RPMI8226 (cell line): ENCODE data around the gene TMCO4.

Experiments
- DNase-seq: peaks from one replicate; pipeline ENCODE4 v3.0.0-alpha.2; 2015

Gene TMCO4

DNA sequence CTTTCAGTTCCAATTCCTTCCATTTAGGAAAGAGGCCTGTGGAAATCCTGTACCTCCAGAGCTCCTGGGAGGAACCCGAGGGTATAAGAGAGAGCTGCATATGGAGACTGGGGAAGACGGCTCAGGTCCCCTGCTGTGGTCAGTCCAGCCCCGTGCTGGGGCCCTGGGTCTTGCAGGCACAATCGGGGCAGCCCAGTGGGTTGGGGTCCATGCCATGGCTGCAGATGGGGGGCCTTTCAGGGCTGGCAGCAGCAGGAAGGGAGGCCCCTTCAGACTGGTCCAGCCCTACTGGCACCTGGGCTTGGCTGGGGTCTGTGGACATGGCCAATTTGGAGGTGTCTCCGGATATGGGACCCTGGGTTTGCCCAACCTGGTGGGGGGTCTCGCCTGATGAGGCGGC lies 116.8 kb downstream of the TMCO4 start:
- DNase-seq = no peak

DNA sequence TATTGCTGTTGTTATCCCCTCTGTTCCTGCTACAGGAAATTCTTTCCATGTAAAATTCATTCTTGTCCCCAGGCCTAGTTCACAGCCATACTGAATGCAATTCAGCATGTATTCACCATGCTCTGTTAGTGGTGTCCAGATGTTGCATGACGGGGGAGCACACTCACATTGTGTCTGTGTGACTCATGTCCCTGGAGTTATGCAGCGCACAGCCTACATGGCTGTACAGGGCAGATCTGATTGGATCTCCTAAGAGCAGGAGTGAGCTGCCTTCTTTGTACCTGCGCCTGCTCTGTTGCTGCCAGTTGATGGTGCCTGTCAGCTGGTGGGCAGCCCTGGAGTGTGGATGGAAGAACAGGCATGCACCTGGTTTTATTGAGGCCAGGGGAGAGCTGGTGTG lies 117.5 kb downstream of the TMCO4 start:
- no peak for DNase-seq

DNA sequence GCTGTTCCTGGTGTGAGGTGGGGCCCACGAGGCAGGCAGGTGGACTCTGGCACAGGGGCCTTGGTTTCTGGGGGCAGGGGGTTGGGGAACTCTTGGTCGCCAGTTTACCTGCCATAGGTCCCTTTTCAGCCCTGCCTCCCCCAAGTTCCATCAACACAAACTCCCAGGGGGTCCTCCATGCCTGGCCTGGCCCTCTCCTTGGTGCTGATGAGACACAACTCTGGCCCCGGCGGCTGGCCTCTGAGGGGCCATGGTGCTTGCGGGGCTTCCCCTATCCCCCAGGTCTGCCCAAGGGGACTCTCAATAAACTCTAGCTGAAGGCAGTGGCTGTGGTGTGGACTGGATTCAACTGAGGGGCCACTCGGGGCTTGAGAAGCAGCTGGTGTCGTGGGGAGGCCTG lies 119.1 kb downstream of the TMCO4 start:
- no peak for DNase-seq

DNA sequence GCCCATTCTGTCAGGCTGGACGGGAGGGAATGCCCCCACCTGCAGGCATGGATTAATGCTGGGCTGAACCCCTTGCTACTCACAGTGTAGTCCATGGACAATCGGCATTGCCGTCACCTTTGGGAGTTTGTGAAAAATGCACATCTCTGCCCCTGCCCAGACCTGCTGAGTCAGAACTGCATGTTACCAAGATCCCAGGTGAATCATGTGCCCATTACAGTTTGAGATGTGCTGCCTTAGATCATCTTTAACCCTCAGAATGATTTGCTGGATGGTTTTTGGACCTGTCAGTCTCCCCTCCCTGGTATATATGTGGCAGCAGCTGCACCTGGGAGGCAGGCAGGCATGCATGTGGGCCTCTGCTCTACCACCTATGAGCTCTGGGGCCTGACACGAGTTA lies 120.0 kb downstream of the TMCO4 start:
- no peak for DNase-seq

DNA sequence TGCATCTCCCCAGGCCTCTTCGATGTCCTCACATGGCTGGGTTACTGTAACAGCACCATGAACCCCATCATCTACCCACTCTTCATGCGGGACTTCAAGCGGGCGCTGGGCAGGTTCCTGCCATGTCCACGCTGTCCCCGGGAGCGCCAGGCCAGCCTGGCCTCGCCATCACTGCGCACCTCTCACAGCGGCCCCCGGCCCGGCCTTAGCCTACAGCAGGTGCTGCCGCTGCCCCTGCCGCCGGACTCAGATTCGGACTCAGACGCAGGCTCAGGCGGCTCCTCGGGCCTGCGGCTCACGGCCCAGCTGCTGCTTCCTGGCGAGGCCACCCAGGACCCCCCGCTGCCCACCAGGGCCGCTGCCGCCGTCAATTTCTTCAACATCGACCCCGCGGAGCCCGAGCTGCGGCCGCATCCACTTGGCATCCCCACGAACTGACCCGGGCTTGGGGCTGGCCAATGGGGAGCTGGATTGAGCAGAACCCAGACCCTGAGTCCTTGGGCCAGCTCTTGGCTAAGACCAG lies 120.7 kb downstream of the TMCO4 start:
- DNase-seq = no peak

DNA sequence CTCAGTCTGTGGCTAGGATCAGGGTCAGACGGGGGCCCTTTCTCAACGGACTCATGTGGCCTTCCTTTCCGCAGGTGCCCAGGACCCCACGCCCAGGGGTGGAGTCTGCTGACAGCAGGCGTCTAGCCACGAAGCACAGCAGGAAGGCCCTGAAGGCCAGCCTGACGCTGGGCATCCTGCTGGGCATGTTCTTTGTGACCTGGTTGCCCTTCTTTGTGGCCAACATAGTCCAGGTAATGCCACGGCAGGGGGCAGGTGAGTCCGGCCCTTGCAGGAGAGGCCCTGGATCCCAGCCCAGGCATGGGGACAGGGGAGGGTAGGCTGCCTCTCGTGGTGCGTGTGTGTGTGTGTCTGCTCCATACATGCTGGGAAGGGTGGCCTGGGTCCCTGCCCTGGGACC lies 121.2 kb downstream of the TMCO4 start:
- DNase-seq = no peak

DNA sequence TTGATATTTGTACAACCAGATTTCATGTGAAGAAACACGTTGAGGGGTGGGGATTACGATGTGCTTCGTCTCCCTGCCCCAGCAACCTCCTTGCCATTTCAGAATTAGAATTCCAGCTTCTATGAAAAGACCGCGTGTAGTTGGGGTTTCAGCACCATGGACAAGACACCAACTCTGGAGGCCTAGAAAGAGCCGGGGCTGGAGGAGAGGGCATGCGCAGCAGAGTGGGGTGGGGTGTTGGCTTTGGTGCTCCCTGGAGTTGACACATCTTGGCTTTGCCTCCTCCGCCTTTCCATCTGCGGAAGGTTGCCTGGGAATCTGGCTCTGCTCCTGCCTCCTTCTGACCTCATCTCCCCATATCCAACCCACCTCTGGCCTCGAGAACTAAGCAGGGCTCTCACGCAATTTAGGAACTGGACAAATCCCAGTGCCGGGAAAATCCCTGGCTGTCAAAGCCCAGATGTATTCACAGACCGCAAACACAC lies 123.2 kb downstream of the TMCO4 start:
- peak; percentile 65 for DNase-seq

DNA sequence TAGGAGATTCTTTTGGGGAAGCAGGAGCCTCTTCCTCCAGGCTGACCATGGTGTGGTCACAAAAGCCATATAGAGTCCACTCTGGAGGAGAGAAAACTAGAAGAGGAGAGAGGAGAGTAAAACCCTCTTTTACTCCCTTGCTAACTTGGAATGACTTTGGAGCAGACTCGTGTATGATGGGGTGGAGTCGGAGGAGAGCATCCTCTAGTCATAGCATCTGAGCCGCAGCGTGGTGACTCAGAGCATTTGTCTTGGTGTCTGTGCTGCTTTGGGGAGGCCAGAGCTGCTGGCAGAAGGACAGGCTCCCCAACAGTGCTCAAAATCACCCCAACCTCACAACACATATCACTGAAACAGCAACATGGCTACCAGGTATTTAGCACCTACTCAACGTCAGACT lies 123.9 kb downstream of the TMCO4 start:
- no peak for DNase-seq

DNA sequence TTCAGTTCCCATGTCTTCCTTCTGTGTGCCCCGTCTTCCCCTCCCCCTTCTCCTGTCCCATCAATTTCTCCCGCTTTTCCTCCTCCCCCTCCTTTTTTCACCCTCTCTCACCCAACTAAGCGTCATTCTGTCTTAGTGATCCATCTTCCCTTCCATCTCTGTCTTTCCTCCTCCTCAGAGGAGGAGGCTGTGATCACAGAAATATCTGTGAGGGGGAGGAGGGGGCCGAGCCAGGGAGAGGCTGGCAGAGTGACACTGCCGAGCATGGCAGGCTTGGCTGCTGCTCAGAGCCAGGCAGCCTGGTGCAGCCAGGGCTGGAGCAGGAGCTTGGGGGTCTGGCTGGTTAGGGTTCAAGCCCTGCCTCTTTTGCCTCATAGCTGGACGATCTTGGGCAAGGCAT lies 127.5 kb downstream of the TMCO4 start:
- DNase-seq = no peak

DNA sequence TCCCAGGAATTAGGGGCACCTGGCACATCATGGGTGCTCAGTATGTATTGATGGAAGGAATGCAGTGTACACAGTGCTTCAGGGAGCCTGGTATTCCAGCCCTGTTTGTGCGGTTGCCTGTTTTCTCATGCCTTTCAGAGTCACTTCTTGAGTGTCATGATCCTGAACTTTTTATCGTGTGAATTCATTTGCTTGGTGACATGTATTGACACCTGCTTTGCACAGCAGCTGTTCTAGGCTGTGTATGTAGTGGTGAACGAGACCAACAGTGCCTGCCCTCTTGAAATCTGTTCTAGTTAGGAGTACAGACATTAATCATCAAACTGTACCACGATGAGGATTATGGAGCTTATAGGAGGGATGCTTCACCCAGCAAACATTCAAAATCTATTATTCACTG lies 128.9 kb downstream of the TMCO4 start:
- DNase-seq = no peak

DNA sequence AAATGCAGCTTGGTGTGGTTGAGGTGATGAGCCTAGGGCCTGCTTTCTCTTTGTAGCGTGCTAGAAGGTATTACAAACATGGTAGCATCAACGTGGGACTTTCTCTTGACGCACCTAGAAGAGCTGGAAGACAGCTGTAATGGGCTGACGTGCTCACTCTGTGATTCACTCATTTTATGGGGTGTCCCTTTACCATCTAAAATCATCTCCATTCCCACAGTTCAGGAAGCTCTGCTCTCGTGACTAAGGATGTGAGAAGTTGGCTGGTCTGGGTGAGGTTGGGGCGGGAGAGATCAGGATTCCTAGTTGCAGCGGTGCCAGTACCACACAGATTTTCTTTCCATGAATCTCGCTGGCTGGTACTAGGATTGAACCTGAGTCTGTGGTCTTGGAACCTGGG lies 130.8 kb downstream of the TMCO4 start:
- no peak for DNase-seq

DNA sequence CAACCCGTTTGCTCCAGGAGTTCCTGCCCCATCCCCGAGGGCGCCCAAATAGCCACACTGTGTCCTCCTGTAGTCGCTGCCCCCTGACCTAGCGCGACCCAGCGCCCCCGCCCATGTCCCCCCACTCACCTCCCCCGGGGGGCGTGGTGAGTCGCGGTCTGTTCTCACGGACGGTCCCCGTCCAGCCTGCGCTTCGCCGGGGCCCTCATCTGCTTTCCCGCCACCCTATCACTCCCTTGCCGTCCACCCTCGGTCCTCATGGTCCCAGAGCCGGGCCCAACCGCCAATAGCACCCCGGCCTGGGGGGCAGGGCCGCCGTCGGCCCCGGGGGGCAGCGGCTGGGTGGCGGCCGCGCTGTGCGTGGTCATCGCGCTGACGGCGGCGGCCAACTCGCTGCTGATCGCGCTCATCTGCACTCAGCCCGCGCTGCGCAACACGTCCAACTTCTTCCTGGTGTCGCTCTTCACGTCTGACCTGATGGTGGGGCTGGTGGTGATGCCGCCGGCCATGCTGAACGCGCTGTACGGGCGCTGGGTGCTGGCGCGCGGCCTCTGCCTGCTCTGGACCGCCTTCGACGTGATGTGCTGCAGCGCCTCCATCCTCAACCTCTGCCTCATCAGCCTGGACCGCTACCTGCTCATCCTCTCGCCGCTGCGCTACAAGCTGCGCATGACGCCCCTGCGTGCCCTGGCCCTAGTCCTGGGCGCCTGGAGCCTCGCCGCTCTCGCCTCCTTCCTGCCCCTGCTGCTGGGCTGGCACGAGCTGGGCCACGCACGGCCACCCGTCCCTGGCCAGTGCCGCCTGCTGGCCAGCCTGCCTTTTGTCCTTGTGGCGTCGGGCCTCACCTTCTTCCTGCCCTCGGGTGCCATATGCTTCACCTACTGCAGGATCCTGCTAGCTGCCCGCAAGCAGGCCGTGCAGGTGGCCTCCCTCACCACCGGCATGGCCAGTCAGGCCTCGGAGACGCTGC lies 133.9 kb downstream of the TMCO4 start:
- no peak for DNase-seq

DNA sequence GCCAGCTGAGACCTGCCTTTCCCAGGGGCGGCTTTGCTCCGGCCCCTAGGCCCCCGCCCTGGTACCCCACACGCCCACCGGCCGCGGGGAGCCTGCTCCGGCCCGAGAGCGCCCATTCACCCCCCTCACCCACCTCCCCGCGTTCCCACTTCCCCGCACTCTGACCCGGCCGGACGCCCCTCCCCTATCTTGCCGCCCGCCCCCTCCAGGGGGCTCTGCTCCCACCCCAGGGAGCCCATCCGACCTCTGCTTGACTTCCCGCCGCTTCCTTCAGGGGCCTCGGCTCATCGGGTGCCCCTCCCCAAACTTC lies 134.6 kb downstream of the TMCO4 start:
- no peak for DNase-seq

DNA sequence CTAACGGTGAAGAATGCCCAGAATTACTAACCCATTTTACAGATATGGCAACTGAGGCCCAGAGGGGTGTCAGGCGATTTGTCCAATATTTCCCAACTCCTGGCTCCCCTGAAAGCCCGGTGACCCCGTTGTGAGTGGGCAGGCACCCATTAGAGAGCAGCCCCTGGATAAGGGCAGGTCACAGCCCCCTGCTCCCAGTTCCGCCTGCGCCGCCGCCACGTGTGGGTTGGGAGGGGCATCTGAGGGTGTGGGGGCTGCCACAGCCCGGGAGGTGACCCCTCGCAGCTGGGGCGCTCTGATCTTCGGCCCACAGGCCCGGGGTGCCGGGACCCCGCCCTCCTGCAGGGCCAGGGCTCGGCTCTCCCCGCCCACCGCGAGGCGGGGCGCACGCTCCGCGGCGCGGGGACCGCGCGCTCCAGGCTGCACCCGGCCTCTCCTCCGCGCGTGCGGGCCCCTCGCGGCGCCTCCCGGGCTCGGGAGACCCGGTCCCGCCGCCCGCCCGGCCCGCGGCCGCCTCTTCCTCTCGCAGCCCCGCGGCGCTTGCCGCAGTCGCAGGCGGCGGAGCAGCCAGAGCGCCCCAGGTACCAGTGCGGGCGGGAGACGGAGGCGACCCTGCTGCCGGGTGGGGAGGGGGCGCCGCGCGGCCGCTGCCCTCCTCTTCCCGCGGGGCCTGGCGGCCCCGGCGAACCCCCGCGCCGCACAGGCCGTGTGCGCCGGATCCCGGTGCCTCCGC lies 135.1 kb downstream of the TMCO4 start, which contains the start of gene HTR6:
TSS of gene HTR6 (plus strand) at position 423 of the 733 bp plus-strand sequence. CDS start 879 bp downstream, outside the sequence.
- DNase-seq = peak; percentile 35

DNA sequence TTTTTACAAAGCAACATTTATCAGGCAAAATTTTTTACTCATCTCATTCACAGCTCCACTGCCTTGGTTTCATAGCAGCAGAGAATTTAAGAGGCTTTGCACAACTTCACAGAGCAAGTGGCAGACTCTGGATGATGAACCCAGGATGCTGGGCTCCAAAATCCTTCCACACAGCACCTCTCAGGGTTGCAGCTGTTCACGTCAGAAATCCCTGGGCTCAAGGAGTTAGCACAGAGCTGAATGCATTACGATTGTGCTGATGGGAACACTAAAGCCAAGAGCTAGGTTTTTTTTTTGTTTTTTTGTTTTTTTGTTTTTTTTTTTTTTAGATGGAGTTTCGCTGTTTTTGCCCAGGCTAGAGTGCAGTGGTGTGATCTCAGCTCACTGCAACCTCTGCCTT lies 137.4 kb downstream of the TMCO4 start:
- DNase-seq = no peak

DNA sequence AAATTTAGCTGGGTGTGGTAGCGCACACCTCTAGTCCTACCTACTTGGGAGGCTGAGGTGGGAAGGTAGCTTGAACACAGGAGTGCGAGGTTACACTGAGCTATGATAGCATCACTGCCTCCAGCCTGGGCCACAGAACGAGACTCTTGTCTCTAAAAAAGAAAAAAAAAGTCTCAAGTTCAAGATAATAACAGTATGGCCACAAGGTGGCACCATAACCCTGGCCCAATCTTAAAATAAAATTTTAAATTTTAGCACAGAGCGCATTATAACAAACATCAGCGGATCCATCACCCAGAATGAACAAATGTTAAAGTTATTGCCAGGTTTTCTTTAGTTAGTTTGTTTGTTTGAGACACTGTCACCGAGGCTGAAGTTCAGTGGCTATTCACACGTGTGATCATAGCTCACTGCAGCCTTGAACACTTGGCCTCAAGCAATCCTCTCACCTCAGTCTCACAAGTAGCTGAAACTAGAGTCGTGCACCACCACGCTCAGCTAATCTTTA lies 137.9 kb downstream of the TMCO4 start:
- DNase-seq = peak; percentile 68

DNA sequence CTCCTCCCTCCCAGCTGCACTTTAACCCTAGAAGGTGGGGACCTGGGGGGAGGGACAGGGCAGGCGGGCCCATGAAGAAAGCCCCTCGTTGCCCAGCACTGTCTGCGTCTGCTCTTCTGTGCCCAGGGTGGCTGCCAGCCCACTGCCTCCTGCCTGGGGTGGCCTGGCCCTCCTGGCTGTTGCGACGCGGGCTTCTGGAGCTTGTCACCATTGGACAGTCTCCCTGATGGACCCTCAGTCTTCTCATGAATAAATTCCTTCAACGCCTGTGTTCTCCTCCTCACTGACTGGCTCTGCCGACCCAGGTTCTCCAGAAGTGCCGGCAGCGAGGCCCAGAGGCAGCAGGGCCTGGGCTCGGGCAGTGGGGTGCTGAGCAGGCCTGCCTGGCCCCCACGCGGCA lies 141.5 kb downstream of the TMCO4 start:
- DNase-seq = no peak

DNA sequence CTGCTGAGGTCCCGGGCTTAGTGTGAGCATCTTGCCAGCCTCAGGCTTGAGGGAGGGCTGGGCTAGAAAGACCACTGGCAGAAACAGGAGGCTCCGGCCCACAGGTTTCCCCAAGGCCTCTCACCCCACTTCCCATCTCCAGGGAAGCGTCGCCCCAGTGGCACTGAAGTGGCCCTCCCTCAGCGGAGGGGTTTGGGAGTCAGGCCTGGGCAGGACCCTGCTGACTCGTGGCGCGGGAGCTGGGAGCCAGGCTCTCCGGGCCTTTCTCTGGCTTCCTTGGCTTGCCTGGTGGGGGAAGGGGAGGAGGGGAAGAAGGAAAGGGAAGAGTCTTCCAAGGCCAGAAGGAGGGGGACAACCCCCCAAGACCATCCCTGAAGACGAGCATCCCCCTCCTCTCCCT lies 142.2 kb downstream of the TMCO4 start:
- DNase-seq = no peak

DNA sequence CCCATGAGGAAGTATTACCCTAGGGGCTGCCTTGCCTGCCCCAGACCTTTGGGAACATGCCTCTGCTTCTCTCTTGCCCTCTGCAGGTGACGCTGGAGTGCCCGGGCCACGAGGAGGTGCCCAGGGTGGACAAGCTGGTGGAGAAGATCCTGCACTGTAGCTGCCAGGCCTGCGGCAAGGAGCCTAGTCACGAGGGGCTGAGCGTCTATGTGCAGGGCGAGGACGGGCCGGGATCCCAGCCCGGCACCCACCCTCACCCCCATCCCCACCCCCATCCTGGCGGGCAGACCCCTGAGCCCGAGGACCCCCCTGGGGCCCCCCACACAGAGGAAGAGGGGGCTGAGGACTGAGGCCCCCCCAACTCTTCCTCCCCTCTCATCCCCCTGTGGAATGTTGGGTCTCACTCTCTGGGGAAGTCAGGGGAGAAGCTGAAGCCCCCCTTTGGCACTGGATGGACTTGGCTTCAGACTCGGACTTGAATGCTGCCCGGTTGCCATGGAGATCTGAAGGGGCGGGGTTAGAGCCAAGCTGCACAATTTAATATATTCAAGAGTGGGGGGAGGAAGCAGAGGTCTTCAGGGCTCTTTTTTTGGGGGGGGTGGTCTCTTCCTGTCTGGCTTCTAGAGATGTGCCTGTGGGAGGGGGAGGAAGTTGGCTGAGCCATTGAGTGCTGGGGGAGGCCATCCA lies 142.8 kb downstream of the TMCO4 start:
- peak; percentile 42 for DNase-seq

DNA sequence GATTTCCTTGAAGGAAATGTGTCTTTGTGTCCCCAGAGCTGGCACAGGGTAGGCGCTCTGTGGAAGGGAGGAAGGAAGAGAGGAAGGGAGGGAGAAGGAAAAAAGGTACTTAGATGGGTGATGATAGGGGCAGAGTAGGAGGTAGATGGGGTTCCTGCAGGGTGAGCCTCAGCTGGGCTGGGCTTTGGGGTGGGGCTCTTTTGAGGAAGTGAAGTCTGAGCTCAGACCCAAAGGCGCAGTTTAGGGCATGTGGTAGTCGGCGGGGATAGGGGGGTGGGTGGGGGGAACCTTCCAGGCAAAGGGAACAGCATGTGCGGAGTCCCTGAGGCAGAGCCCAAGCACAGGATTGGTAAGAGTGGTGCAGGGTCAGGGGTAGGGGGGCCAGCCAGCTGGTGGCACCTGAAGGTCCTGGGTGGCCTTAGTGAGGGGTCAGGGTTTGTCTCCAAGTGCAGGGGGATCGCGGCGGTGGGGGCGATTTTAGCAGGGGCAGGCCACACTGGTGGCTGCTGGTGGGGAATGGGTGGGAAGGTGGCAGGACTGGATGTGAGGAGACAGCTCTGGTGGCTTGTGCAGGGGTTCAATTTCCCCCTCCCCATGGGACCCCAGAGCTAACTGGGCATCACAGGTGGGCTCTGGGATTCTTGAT lies 143.5 kb downstream of the TMCO4 start:
- DNase-seq = no peak

DNA sequence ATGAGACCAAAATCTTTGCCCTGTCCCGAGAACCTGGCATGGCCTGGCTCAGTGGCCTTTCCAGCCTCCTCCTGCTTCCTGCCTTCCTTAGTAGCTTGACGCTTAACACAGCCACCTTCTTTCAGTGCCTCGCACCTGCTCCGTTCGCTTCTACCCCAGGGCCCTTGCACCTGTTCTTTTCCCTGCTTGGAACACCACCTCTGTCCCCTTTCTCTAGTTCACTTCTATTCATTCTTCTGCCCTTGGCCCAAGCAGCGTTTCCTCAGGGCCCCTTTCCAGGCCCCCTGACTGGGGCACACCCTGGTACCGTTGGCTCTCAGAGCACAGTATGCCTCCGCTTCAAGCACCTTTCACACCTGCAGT lies 144.0 kb downstream of the TMCO4 start:
- DNase-seq = no peak

DNA sequence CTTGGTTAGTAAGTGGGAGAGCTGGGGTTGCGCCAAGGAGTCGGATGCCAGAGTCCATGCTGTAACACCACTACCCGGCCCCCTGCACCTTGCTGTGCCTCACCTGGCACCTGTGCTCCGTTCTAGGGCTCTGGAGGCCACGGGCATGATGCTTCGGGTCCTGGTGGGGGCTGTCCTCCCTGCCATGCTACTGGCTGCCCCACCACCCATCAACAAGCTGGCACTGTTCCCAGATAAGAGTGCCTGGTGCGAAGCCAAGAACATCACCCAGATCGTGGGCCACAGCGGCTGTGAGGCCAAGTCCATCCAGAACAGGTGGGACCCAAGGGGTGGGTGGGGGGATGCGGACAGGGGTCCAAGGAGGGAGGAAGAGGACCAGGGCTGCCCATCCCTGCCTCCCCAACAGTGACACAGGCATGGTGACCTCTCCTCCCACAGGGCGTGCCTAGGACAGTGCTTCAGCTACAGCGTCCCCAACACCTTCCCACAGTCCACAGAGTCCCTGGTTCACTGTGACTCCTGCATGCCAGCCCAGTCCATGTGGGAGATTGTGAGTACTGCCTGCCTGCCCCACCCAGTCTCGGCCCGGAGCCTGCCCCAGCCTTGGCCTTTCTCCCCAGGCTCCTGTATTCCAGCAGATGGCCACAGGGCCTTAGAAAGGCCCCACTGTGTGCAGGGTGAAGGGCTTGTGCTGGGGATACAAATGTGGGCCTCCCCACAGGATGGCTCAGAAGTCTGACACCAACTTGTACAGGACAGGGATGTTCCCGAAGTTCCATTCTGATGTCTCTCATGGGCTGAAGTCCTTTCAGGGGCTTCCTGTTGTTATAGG lies 144.6 kb downstream of the TMCO4 start:
- DNase-seq = peak; percentile 61
